HG03066 (cell line): ENCODE results near the gene OPA1.

ENCODE experiments used
- ATAC-seq: cut with Tn5 transposase; IDR thresholded peaks from one replicate; pipeline ENCODE4 v1.9.1; 2021; ENCODE audit warnings: low read depth; ENCODE audit not compliant: unreplicated experiment

OPA1 gene, protein sequence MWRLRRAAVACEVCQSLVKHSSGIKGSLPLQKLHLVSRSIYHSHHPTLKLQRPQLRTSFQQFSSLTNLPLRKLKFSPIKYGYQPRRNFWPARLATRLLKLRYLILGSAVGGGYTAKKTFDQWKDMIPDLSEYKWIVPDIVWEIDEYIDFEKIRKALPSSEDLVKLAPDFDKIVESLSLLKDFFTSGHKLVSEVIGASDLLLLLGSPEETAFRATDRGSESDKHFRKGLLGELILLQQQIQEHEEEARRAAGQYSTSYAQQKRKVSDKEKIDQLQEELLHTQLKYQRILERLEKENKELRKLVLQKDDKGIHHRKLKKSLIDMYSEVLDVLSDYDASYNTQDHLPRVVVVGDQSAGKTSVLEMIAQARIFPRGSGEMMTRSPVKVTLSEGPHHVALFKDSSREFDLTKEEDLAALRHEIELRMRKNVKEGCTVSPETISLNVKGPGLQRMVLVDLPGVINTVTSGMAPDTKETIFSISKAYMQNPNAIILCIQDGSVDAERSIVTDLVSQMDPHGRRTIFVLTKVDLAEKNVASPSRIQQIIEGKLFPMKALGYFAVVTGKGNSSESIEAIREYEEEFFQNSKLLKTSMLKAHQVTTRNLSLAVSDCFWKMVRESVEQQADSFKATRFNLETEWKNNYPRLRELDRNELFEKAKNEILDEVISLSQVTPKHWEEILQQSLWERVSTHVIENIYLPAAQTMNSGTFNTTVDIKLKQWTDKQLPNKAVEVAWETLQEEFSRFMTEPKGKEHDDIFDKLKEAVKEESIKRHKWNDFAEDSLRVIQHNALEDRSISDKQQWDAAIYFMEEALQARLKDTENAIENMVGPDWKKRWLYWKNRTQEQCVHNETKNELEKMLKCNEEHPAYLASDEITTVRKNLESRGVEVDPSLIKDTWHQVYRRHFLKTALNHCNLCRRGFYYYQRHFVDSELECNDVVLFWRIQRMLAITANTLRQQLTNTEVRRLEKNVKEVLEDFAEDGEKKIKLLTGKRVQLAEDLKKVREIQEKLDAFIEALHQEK

DNA sequence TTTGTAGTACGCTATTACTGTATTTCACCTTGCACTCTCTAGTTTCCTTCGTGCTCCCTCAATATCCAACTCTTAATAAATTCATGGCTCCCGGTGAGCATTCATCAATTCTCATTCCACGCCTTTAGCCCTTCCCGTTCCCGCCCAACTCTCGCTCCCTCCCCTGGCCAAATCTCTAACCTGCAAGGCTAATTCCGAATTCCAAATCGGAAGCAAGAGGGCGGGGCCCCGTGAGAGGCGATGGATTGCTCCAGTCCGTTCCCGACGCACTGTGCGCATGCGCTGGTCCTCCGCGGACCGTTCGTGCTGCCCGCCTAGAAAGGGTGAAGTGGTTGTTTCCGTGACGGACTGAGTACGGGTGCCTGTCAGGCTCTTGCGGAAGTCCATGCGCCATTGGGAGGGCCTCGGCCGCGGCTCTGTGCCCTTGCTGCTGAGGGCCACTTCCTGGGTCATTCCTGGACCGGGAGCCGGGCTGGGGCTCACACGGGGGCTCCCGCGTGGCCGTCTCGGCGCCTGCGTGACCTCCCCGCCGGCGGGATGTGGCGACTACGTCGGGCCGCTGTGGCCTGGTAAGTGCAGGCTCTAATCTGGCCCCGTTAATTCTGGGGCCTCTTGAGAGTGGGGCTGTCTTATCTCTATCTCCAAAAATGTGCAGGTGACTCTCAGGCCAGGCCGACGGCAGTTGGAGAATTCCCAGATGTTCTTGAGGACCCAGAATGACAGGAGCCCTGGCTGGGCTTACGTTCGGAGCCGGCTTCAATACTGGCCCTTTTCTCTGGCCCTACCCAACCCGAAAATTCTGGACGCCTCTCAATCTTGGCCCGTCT lies at the start of gene OPA1:
Gene OPA1, plus strand, starts transcription at position 368 of the 827 bp plus-strand sequence. Its CDS starts 170 bp downstream, at position 538.
- peak; percentile 97 for ATAC-seq

- ATAC-seq, result no peak
Measured at GRCh38 chr3:193544289-193544688, 48.7 kb upstream of the OPA1 start.

DNA sequence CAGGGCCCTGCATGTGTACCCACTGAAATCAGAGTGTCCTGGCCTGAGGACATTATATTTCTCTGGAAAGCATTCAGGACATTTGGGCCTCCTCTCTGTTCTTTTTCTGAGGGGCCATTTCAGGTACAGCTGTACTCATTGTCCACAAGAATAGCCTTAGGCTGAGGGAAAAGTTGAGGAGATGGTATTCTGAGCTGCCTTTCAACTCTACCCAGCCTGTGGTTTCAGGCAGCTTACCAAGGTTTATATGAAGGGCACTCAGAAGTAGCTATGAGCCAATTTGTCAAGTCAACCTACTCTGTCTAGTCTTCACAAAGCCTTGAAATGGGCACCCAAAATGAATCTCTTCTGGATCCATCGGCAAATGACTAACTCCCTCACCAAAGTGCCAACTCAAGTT lies 47.7 kb upstream of the OPA1 start:
- no peak for ATAC-seq

GRCh38 chr3:193546129-193546528 lies 46.9 kb upstream of the OPA1 start:
- ATAC-seq, result no peak

DNA sequence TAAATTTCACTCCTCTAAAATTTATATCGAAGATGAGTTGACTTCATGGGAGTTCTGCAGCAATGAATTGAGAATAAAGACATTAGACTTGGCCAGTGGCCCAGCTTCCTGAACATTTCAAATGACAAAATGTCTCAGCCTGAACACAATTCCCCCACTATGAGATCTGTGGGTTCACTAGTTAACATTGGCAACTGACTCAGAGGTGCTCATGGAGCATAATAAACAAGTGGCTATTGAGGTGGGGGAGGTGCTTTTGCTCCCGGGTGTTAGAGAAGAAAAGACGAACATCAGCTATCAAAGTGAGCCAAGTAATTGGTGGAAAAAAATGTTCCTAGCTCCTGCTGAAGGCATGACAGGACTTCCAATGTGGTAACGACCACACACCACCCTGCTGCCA lies 44.6 kb upstream of the OPA1 start:
- ATAC-seq, result no peak

- ATAC-seq, result no peak
Measured at GRCh38 chr3:193552923-193553322, 40.1 kb upstream of the OPA1 start.

- no peak for ATAC-seq
Measured at GRCh38 chr3:193553586-193553985, 39.4 kb upstream of the OPA1 start.

GRCh38 chr3:193554811-193555210 lies 38.2 kb upstream of the OPA1 start, which contains the start of gene ATP13A4:
TSS of gene ATP13A4 (minus strand) at chr3:193554895. CDS start at chr3:193554799, 96 bp downstream.
- no peak for ATAC-seq

- no peak for ATAC-seq
Measured at GRCh38 chr3:193556841-193557240, 36.2 kb upstream of the OPA1 start.

DNA sequence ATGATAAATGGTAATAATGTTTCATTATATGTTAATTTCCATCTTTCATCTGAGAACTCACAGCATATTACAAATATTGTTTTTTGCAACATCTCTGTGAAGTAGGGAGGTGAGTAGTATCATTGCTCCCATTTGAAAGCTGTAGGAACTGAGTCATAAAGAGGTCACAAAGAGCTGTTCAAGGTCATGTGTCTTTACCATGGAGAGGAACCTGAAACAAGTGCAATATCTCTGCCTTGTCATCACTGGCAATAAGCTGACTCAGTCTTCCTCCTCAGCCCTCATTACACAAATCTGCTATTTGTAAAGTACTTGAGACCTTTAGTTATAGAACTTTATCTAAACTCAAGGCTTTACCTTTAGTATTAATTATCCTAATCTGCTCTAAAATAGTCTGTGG lies 33.9 kb upstream of the OPA1 start:
- ATAC-seq, result no peak

DNA sequence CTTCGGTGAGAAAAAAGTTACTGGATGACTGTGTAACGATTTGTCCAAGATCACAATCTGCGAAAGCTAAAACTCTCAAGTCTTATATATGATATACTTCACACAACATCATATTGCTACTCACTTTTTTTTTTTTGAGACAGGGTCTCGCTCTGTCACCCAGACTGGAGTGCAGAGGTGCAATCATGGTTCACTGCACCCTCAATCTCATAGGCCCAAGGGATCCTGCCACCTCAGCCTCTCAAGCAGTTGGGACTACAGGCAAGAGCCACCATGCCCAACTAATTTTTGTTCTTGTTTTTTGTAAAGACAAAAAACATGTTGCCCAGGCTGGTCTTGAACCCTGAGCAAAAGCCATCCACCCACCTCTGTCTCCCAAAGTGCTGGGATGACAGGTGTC lies 32.9 kb upstream of the OPA1 start:
- ATAC-seq, result no peak

- no peak for ATAC-seq
Measured at GRCh38 chr3:193560870-193561269, 32.1 kb upstream of the OPA1 start.

DNA sequence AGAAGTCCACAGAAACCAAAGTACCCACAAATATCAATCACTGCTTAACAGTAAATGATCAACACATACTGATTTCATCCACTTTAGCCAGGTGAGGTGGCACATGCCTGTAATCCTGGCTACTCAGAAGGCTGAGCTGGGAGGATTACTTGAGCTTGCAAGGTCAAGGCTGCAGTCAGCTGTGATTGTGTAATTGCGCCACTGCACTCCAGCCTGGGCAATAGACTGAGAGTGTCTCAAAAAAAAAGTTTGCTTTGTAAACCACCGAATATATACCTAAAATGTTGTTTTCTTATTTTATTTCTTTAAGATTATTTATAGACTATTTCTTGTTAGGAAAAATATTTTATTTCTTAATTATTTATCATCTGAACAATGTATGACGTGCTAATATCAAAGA lies 29.6 kb upstream of the OPA1 start:
- ATAC-seq, result no peak

- ATAC-seq, result no peak
Measured at GRCh38 chr3:193564012-193564411, 29.0 kb upstream of the OPA1 start.

DNA sequence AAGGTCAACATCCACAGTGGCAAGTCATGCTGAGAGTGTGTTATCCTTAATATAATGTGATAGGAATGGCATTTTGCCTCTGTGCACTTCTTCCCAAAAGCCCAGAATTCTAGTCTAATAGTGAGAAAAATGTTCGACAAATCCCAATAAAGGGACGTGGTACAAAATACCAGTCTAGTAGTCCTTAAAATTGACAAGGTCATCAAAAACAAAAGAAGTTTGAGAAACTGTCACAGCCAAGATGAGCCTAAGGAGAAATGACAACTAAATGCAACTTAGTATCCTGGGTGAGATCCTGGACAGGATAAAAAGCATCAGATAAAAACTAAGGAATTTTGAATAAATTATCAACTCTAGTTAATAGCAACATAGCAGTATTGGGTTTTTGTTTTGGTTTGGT lies 23.9 kb upstream of the OPA1 start:
- ATAC-seq, result no peak

GRCh38 chr3:193572426-193572908 lies 20.5 kb upstream of the OPA1 start:
- no peak for ATAC-seq

DNA sequence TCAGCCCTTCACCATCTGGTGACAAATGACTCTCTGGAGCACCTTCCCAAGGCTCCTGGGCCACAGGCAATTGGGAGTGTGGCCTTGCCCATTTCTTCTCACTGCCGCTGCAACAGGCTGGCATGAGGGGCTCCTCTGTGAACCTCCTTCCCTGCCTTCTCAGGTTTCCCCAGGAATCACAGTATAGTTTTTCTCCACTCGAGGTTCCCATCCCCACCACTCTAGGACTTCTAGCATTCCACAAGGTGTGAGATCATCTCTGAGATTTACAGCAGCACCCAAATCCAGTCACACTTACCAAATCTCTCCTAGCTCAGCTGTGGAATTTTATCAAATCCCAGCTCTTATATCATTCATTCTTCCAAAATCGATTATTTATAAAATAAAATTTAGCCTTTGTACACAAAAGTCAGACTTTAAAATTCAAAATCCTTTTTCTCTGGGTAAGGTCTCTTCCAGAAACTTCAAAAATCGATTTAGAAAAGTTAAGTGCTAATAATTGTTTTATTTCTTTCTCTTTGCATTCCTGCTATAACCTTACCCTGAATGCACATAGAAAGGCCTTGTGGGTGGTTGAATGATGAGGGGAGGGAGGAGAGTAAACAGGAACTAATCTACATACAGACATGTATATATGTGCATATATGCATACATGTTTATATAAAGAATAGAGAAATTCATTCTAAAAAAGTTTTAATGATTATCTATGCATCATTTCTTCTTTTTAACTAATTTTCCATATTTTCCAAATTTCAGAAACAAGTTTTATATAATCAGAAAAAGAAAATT lies 19.4 kb upstream of the OPA1 start:
- ATAC-seq, result no peak

DNA sequence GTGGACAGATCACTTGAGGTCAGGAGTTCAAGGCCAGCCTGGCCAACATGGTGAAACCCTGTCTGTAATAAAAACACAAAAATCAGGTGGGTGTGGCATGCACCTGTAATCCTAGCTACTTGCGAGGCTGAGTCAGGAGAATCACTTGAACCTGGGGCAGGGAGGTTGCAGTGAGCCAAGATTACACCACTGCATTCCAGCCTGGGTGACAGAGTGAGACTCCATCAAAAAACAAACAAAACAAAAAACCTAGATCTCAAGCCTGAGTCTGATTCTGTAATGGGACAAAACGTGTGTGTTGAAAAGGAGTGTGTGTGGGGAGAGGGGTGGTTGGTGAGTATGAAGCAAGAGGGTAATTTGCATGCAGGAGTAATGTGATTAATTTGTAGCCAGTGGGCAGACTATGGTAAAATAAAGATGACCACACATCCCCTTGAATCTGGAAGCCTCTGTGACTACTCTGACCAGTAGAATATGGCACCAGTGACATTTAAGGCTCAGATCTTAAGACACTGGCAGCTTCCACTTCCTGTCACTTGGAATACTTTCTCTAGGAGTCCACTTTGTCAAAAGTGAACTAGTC lies 18.4 kb upstream of the OPA1 start:
- ATAC-seq, result no peak

DNA sequence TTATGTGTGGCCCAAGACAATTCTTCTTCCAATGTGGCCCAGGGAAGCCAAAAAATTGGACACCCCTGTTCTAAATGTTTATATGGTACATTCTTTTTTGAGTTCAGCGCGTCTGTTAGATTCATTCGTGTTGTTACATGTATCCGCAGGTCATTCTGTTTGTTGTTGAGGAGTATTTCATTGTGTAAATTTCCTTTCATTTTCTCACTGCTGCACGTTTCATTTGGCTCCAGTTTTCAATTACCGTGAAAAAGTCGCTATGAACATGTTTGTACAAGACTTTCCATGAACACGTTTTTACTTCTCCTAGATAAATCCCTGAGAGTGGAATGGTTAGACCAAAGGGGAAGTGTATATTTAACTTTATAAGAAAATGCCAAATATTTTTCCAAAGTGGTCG lies 7.5 kb upstream of the OPA1 start:
- ATAC-seq, result no peak
